HEK293T (cell line): ENCODE results near the gene POLR1A.

ENCODE experiments used
- CTCF ChIA-PET: fragments of 350-600 bp; formaldehyde crosslinking; extraction: SDS; loops from one replicate; lab custom pipeline; 2021; ENCODE audit warnings: antibody characterized with exemption, inconsistent platforms; lab: Yijun Ruan, JAX
- POLR2A ChIA-PET: fragments of 350-600 bp; formaldehyde crosslinking; extraction: SDS; loops from one replicate; lab custom pipeline; 2020; ENCODE audit warnings: antibody characterized with exemption, inconsistent platforms; lab: Yijun Ruan, JAX
- DNase-seq: peaks from one replicate; pipeline ENCODE4 v3.0.0; 2012; ENCODE audit warnings: mixed read lengths; ENCODE audit errors: extremely low spot score
- ARNT ChIP-seq: fragments of 450-650 bp; IDR thresholded peaks from 2 replicates; pipeline ENCODE4 v1.6.1; 2017; ENCODE audit warnings: mild to moderate bottlenecking
- BHLHE40 ChIP-seq: fragments of 450-650 bp; IDR thresholded peaks from 2 replicates; pipeline ENCODE4 v1.6.1; 2016; ENCODE audit warnings: mild to moderate bottlenecking, moderate library complexity, borderline replicate concordance
- CTBP1 ChIP-seq: fragments of 450-650 bp; IDR thresholded peaks from 2 replicates; pipeline ENCODE4 v1.6.1; 2016; ENCODE audit warnings: borderline replicate concordance
- ELF4 ChIP-seq: fragments of 450-650 bp; IDR thresholded peaks from 2 replicates; pipeline ENCODE4 v1.6.1; 2017; ENCODE audit warnings: antibody characterized with exemption
- FOXA1 ChIP-seq: fragments of 450-650 bp; IDR thresholded peaks from 2 replicates; pipeline ENCODE4 v1.6.1; 2016; ENCODE audit warnings: mild to moderate bottlenecking
- FOXK2 ChIP-seq: fragments of 450-650 bp; IDR thresholded peaks from 2 replicates; pipeline ENCODE4 v1.6.1; 2016; ENCODE audit warnings: mild to moderate bottlenecking
- FOXM1 ChIP-seq: fragments of 450-650 bp; IDR thresholded peaks from 2 replicates; pipeline ENCODE4 v1.6.1; 2017; ENCODE audit warnings: mild to moderate bottlenecking, borderline replicate concordance
- HDGF ChIP-seq: fragments of 450-650 bp; IDR thresholded peaks from 2 replicates; pipeline ENCODE4 v1.6.1; 2017; ENCODE audit warnings: antibody characterized with exemption, borderline replicate concordance
- L3MBTL2 ChIP-seq: fragments of 450-650 bp; conservative IDR thresholded peaks from 2 replicates; pipeline ENCODE4 v1.6.1; 2016; ENCODE audit warnings: mild to moderate bottlenecking
- LEF1 ChIP-seq: fragments of 450-650 bp; IDR thresholded peaks from 2 replicates; pipeline ENCODE4 v1.6.1; 2017; ENCODE audit warnings: mild to moderate bottlenecking, borderline replicate concordance
- NFRKB ChIP-seq: fragments of 450-650 bp; IDR thresholded peaks from 2 replicates; pipeline ENCODE4 v1.6.1; 2016; ENCODE audit warnings: mild to moderate bottlenecking, moderate library complexity
- SP1 ChIP-seq: fragments of 450-650 bp; IDR thresholded peaks from 2 replicates; pipeline ENCODE4 v1.6.1; 2017
- SUZ12 ChIP-seq: fragments of 450-650 bp; IDR thresholded peaks from 2 replicates; pipeline ENCODE4 v1.6.1; 2016; ENCODE audit warnings: mild to moderate bottlenecking
- TARDBP ChIP-seq: fragments of 450-650 bp; IDR thresholded peaks from 2 replicates; pipeline ENCODE4 v1.6.1; 2016
- ZNF384 ChIP-seq: fragments of 450-650 bp; IDR thresholded peaks from 2 replicates; pipeline ENCODE4 v1.6.1; 2016
- TF ChIP-seq, protein P1 (sequence below): fragments of 450-650 bp; IDR thresholded peaks from 2 replicates; pipeline ENCODE4 v1.6.1; 2016

POLR1A gene

DNA sequence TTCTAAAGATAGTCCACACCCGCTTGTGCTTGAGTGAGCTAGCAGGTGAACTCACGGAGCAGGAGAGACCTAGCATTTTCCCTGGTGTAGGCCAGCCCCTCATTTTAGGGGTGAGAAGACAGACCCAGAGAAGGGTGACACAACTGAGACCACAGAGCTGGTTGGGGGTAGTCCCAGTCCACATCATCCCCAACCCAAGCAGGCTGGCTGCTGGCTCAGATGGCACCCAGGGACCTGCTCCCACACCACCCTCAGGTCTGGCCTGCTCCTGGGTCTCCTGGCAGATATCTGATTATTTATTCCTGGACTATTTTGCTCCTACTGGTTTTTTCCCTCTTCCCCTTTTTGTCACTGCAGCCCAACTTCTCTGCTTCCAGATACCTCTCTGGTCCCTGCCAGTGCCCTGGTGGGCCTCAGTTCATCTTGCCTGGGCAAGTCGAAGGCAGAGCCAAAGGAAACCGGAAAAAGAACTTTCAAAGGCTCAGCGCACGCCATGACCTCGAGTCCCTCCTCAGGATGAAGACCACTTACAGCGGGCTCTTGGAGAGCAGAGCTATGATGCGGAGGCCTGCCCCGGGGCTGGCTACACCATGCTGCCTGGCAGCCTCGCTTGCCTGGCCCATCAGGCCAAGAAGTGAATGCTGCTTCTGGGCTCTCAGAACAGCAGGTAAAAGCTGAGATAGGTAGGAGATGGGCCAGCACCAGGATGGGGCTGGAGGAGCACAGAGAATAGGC is 72.7 kb downstream of the POLR1A start:
- CTCF ChIA-PET, result no interaction called here
- POLR2A ChIA-PET, result no interaction called here
- TF ChIP-seq CTBP1 (no peak), SUZ12 (no peak), BHLHE40 (no peak), FOXK2 (no peak), L3MBTL2 (no peak), FOXA1 (no peak), LEF1 (no peak), HDGF (no peak), NFRKB (no peak), SP1 (no peak), ELF4 (no peak), TARDBP (no peak), ARNT (no peak), FOXM1 (no peak), ZNF384 (no peak)
- TF ChIP-seq, protein P1, sequence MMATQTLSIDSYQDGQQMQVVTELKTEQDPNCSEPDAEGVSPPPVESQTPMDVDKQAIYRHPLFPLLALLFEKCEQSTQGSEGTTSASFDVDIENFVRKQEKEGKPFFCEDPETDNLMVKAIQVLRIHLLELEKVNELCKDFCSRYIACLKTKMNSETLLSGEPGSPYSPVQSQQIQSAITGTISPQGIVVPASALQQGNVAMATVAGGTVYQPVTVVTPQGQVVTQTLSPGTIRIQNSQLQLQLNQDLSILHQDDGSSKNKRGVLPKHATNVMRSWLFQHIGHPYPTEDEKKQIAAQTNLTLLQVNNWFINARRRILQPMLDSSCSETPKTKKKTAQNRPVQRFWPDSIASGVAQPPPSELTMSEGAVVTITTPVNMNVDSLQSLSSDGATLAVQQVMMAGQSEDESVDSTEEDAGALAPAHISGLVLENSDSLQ, result no peak

DNA sequence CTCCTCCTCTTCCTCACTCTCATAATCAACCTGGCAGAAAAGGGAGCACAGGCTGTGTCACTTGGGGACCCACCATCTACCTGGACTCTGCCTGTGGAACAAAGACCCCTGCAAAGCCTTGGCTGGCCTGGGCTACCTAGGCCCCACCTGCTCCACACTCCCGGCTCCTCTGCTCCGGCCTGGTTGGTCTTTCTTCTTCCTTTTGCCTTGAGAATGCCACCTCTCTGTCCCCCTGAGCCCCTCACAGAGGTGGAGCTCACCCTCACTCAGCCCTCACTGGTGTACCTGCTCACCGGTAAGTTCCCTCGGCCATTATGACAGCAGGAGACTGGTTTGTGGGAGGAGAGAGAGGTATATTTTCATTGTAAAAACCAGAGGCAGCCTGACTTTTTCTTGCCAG is 74.1 kb downstream of the POLR1A start:
- ChIA-PET POLR2A (no interaction called here), CTCF (no interaction called here)
- TF ChIP-seq HDGF (no peak), TARDBP (no peak), LEF1 (no peak), CTBP1 (no peak), FOXK2 (no peak), FOXM1 (no peak), NFRKB (no peak), SP1 (no peak), ELF4 (no peak), SUZ12 (no peak), FOXA1 (no peak), BHLHE40 (no peak), ARNT (no peak), ZNF384 (no peak), L3MBTL2 (no peak)
- TF ChIP-seq, protein P1, result no peak
- no peak for DNase-seq

More for the DNA sequence above, 72.7 kb downstream of the POLR1A start:
- DNase-seq, result no peak

DNA sequence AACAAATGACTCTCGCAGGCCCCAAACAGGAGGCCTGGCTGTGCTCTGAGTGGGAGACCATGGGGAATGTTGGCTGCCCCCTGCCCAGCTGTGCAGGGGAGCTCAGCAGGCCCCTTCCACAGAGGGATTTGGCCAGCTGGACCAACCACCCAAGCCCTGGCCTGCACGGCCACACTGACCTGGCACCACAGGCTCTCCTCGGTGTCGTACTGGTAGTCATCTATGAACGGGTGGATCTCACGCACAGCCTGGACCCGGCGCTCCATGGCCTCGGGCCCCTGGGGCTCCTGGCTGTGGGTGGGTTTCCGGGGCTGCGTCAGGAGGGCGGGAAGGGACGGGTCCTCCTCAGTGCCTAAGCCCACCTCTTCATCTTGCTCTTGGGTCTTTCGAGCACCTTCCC is 74.5 kb downstream of the POLR1A start:
- TF ChIP-seq ARNT (no peak), FOXM1 (no peak), SUZ12 (no peak), BHLHE40 (no peak), ZNF384 (no peak), TARDBP (no peak), L3MBTL2 (no peak), SP1 (no peak), NFRKB (no peak), LEF1 (no peak), CTBP1 (no peak), HDGF (no peak)
- TF ChIP-seq, protein P1, result no peak
- DNase-seq, result no peak
- CTCF ChIA-PET, result no interaction called here
- POLR2A ChIA-PET, result no interaction called here

DNA sequence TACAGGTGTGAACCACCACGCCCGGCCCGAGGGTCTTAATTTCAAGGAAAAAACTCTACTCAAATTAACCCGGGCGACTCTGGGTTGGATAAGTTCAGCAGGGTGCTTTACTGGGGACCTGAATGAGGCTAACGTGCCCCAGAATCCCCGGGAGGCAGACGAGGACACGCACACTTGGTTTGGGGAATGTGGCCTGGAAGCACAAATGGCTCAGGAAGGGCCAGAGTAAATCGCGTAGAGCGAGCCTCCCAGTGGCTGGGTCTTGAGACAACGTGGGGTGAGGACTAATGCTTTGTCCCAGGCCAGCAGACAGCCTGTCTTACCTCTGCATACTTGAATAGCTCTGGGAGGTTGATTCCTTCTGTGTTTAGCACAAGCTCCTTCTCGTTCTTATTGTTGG is 75.8 kb downstream of the POLR1A start:
- no peak for TF ChIP-seq SP1
- no peak for TF ChIP-seq HDGF
- TF ChIP-seq, protein P1, result no peak
- TF ChIP-seq ZNF384, result no peak
- no peak for TF ChIP-seq FOXA1
- ChIA-PET CTCF (no interaction called here), POLR2A (no interaction called here)
- no peak for DNase-seq

DNA sequence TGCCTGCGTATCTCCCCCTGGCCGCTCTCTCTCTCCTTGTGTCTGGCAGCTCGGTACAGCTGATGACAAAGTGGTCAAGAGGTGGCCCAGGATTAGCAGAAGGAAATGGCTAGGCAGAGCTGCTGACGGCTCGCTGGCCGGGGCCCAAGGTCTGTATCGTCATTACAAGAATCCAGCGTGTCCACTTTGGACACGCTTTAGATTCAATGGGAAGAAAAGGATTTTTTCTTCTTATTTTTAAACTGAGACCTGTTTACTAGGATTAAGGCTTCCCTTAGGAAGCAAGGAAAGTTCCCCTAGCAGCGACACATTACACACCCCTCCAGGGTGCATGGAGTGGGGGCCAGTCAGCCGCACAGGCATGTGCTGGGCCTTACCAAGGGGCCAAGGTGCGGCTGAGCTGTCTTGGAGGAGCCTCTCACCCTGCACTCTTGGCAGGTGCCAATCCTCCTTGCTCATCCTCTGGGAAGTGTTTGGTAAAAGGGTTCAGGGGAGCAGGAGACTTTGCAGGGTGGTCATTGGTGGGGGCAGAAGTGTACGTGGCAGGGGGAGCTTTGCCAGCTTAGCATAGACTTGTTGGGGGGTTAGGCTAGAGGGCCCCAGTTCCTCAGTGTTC is 76.8 kb downstream of the POLR1A start:
- TF ChIP-seq HDGF (no peak), NFRKB (no peak), SUZ12 (no peak), BHLHE40 (no peak), TARDBP (no peak)
- no peak for DNase-seq
- ChIA-PET POLR2A (no interaction called here), CTCF (interaction anchor here (0.6 kb wide), 1 partner anchor 201 kb away, joined by 3 read pairs; no protein-coding TSS in a partner anchor)
